GM19397 (cell line): Measurements from ENCODE around the gene NEK8.

Experiments used
- ATAC-seq: cut with Tn5 transposase; IDR thresholded peaks from one replicate; pipeline ENCODE4 v1.9.1; 2021; ENCODE audit warnings: mild to moderate bottlenecking, moderate library complexity; ENCODE audit not compliant: unreplicated experiment

NEK8 gene

DNA sequence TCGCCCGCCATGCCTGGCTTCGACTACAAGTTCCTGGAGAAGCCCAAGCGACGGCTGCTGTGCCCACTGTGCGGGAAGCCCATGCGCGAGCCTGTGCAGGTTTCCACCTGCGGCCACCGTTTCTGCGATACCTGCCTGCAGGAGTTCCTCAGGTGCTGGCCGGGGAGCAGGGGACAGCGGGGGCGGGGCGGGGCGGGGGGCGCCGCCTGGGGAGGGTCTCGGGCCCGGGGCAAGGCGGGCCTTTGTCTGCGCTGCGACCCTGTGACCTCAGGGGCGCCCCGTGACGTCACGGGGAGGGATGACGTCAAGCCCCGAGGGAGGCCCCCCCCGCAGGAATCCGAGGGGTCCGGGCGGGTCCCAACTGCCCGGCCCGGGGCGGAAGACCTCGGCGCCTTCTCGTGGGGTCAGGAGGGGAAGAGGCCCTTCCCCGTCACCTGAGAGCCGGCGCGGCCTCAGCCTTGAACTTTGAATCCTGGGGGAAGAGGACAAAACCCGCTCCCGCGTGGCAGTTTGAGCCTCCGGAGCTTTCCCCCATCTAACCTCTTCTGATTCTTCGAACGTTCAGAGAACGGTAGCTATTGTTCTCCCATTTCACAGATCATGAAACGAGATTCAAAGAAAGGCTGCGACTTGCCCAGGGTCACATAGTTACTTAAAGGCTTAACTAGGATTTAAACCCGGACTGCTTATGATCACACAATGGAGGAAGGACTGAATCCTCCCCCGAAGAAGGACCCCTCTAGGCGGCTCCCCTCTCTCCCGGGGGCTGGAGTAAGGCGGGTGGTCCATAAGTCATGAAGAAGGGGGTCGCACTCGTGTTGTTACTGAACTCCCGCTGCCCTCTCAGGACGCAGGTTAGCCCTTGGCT, 15.8 kb downstream of the NEK8 start:
- peak; percentile 33 for ATAC-seq

DNA sequence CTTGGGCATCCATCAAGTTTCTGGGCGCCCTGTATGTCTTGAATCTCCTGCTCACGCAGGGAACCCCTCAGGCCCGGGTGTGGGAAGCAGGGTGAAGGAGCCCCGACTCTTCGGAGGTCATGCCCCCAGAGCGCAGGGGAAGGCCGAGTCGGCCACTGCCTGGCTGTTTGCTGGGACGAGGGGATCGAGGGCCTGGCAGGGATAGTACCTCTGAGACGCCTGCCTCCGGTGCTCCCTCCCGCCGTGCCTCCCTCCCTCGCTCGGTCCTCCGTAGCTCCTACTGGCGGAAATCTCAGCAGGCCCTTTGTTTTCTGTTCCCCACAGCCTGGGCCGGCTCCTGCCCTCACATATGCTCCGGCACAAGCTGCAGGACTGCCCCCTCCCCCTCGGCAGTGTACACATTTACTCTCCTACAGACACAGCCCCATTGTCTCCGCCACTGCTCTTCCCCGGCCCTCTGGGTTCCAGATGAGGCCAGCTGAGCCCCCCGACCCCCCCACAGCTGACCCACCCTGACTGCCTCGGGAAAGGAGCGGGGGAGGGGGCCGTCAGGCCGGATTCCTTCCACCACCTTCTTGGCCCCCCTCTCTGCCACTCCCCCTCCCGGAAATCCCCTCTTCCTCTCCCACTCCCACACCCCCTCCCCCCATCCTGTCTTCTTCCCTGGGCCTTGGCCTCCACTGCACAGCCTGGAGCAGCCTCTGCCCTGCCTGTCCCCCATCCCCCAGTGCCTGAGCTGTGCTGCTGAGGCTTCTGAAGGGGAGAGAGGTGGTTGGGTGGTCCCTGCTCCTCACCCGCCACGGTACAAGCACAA, 16.6 kb downstream of the NEK8 start:
- ATAC-seq: no peak

DNA sequence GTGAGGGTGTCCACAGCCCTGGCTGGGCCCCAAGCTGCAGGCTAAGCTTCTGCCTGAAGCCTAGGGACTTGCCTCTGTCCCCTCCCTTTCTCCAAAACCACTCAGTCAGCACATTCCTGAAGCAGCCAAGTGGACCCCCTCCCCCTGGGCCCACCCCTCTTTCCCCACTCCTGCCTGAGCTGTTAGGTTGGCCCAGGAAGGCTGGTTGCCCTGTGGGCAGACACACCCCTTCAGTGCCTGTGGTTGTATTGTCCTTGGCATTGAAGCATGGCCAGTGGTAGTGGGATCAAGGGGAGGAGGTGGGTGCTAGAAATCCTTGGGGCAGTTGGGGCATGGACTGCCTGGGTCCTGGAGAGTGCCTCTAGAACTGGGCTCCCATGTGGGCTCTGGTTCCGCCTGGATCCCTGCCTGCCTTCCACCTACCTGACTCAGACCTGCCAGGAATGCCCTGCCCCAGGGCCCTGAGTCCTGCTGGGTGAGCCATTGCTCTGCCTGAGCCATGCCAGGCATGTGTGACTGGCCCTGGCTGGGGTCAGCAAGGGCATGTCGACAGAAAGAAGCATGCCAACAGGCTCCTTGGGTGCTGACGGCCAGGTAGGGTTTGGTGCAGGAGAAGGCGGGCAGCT, 17.3 kb downstream of the NEK8 start:
- ATAC-seq: no peak

DNA sequence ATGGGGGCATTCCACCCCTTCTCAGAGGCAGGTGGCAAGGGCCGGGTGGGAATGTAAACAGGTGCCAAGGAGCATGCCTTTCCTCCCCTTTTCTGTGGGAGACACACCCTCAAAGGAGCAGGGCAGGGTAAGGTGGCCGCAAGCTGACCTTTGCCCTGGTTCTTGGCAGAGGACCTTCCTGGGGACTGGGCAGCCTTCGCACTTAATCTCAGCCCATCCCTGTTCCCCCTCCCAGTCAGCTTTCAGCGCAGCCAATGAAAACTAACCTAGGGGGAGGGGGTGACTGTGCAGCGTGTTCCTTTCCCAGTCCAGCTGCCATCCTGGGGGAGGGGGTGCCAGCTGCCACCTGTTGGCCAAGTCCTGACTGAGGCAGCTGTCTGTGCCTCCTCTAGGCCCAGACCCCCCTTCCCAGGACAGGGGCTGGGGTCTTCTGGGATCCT, 18.0 kb downstream of the NEK8 start:
- ATAC-seq: no peak

DNA sequence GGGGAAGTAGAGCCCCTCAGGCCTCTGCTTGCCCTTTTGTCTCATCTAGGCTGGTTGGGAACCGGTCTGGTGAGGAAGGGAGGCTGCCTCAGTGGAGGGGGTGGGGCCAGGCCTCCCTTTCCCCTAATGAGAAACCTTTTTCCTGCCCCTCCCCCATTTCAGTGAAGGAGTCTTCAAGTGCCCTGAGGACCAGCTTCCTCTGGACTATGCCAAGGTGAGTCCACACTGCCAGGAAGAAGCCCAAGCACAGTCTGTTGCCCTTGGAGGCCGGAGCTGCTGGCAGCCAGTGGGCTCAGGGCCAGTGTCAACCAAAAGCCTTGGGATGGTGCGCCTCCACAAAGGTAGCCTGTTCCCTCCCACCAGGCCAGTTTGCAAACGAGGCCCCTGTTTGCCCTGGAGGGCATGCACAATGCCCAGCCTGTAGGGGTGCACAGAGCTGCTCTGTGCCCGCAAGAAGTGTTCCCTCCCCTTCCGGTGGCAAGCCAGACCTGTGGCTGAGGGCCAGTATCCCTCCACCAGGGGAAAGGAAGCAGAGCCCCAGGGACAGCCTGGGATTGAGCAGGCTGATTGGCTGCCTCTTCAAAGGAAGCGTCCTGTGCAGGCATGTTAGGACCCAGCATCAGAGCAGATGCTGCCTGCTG, 18.6 kb downstream of the NEK8 start:
- no peak for ATAC-seq

DNA sequence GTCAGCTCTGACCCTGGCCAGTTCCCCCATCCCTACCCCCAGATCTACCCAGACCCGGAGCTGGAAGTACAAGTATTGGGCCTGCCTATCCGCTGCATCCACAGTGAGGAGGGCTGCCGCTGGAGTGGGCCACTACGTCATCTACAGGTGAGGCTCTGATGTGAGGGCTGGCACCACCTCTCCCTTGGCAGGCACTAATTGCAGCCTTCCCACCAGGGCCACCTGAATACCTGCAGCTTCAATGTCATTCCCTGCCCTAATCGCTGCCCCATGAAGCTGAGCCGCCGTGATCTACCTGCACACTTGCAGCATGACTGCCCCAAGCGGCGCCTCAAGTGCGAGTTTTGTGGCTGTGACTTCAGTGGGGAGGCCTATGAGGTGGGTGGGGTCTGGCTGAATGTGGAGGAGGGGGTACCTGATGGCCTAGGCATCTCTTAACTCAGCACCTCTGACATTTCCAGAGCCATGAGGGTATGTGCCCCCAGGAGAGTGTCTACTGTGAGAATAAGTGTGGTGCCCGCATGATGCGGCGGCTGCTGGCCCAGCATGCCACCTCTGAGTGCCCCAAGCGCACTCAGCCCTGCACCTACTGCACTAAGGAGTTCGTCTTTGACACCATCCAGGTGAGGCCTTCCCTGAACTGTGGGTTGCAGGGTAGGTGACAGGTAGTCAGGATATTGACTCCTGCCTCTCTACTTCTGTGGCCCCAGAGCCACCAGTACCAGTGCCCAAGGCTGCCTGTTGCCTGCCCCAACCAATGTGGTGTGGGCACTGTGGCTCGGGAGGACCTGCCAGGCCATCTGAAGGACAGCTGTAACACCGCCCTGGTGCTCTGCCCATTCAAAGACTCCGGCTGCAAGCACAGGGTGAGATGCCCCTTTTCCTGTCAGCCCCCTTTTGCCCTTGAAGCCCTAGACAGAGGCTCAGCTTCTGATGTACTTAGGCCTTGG, 19.5 kb downstream of the NEK8 start:
- ATAC-seq: no peak

DNA sequence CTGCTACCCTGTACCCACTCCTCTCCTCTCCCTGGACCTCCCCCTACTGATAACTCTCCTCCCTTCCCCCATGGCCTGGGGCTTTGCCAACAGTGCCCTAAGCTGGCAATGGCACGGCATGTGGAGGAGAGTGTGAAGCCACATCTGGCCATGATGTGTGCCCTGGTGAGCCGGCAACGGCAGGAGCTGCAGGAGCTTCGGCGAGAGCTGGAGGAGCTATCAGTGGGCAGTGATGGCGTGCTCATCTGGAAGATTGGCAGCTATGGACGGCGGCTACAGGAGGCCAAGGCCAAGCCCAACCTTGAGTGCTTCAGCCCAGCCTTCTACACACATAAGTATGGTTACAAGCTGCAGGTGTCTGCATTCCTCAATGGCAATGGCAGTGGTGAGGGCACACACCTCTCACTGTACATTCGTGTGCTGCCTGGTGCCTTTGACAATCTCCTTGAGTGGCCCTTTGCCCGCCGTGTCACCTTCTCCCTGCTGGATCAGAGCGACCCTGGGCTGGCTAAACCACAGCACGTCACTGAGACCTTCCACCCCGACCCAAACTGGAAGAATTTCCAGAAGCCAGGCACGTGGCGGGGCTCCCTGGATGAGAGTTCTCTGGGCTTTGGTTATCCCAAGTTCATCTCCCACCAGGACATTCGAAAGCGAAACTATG, 20.4 kb downstream of the NEK8 start:
- no peak for ATAC-seq

DNA sequence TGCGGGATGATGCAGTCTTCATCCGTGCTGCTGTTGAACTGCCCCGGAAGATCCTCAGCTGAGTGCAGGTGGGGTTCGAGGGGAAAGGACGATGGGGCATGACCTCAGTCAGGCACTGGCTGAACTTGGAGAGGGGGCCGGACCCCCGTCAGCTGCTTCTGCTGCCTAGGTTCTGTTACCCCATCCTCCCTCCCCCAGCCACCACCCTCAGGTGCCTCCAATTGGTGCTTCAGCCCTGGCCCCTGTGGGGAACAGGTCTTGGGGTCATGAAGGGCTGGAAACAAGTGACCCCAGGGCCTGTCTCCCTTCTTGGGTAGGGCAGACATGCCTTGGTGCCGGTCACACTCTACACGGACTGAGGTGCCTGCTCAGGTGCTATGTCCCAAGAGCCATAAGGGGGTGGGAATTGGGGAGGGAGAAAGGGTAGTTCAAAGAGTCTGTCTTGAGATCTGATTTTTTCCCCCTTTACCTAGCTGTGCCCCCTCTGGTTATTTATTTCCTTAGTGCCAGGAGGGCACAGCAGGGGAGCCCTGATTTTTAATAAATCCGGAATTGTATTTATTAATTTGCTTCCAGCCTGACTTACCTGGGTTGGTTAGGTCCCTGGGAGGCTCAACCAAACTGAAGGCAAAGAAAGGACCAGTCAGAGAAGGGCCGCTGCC, 21.1 kb downstream of the NEK8 start:
- no peak for ATAC-seq

DNA sequence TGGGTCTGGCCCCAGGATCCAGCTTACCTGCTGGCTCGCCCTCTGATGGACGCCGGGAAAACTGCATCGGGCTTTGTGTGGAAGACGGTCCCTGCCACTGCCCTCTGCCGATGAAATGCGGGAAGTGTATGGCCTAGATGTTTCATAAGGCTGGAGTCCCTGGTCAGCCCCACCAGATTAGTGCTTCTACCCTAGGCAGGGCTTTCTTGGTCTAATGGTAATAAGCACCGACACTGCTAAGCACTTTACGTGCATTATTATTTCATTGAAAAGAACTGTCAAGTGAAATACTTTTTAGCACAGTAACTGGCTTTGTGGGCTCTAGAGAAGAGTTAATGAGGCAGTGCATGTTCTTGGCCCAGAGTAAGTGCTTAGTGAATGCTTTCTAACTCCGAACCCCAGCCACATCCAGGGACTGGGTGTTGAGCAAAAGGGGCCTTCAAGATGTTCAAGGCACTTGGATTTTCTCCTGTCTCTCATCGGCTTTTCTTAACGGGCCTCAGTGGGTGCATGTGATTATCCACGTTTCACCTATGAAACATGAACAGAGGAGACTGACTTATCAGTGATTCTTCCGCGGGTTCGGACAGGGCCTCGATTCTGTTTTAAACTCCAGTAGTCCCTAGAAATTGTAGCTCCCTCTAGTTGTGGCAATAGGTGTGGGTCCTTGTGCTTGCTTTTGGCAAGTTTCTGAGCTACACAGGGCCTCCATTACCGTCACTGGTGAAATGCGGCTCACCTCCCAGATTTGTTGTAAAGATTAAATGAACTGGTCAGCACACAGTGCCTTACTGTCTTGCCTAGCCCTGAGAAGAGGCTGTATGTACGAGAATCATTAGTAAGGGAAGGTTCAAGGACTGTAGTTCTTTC, 21.8 kb downstream of the NEK8 start:
- peak; percentile 56 for ATAC-seq

DNA sequence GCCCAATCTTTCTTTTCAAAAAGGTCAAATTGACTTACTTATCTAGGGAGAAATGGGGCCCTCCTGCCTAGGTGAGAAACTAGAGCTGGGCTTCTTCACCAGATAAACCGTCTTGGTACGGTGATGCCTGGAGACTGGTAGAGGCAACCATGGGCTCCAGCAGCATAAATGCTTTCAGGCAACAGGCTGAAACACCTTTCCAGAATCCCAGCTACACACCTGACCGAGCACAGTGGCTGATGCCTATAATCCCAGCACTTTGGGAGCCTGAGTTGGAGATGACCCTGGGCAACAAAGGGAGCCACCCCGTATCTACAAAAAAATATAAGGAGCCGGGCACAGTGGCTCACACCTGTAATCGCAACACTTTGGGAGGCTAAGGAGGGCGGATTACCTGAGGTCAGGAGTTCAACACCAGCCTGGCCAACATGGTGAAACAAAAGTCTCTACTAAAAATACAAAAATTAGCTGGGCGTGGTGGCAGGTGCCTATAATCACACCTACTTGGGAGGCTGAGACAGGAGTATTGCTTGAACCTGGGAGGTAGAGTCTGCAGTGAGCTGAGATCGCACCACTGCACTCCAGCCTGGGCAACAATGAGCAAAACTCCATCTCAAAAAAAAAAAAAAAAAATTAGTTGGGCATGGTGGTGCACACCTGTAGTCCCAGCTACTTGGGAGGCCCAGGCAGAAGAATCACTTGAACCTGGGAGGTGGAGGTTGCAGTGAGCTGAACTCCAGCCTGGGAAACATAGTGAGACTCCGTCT, 23.2 kb downstream of the NEK8 start:
- no peak for ATAC-seq

DNA sequence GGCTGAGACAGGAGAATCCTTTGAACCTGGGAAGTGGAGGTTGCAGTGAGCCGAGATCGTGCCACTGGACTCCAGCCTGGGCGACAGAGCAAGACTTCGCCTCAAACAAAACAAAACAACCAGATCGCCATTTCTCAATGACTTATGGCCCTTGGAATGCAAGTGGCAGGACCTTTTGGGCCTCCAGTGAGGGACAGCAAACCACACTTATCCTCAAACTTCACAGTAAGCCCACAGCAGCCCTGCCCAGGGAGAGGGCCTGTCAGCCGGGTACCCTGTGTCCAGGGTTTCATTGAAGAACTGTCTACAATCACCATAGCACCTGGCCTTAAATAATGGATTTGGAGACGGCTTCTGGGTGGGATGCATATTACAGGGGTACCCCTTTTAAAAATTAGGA, 26.9 kb downstream of the NEK8 start:
- ATAC-seq: no peak

DNA sequence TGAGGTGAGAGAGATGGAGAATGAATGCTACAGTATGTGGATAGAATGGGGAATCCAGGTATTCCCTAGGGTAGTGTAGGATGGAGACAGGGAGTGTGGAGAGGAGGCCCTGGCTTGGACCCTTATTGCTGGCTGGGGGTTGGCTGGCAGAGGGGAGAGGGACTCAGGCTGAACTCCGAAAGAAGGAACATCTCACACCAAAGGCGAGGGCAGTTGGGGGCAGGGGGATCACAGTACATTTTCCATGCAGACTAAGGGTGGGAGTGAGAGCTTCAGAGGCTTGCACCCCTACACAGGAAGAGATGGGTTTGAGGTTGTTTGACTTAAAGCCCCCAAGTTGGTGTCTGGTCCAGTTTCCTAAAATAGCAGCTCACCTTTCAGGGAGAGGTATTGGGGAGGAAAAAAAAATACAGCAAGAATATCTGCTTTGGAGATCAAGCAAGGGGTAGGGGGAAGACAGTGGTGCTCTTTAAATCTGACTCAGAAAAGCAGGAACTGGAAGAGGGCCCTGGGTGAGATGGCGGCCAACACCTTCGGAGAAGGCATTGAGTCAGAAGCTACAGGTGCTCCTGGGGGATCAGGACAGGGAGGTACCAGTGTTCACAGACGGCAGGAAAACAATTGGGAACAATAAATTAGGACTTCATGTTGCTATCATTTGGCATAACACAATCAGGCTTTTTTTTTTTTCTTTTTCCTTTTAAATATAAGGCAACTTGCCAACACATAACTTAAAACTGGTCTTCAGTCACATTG, 27.6 kb downstream of the NEK8 start:
- no peak for ATAC-seq

DNA sequence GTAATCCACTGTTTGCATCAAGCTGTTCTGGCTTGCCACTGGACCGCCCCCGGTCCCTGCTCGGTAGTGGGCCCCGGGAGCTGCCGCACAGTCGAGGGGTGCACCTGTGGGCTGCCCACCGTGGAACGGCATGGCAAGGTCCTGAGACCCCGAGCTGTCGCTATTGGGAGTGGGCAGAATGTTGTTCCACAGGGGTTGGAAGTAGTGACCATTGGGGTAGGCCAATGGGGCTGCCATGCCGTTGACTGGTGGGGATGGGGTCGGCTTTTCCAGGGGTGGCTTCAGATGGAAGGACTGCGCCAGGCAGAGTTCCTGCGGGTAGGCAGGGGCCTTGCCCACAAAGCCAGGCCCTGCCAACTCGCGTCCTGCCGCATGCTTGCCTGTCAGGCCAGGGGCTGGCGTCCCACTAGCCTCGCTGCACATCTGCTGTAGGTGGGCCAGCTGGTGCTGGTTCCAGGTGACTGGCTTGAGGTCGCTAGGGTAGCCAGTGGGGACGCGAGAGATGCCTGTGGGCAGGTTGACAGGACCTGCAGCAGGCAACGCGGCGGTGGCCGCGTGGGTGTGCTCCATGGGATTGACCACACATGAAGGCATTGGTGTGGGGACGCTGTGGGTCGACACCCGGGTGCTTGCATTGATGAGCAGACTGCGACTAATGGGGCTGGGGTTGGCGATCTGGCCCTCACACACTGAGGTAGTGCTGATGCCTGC, 30.0 kb downstream of the NEK8 start:
- ATAC-seq: no peak

DNA sequence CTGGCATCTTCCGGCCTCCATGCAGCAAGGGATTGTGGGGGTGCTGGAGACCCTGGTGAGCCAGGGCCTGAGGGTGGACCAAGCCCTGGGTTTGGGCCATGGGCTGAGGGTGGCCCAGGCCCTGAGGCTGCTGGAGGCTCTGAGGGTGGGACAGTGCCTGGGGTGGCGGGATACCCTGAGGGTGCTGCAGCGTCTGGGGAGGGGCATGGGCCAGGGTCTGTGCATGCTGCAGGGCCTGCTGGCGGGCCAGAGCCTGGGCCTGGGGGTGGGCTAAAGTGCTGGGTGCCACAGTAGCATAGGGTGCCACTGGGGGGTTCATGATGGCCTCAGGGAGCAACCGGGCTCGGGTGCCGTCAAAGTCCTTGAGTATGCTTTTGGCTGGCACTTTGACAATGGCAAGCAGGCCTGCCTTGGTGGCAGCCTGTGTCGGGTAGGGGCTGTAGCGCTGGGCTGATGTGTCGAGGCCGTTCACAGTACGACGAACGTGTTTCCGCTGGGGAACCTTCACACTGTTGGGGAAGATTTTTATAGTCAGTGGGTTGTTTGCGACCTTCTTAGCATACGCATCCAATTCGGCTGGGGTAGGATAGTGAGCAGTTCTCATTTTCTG, 30.8 kb downstream of the NEK8 start:
- ATAC-seq: no peak
